HG03159 (cell line): ENCODE data around the gene FAF2.
"Not testable (repeated sequence)": the region's sequence is repeated elsewhere in the genome, so short reads cannot be mapped to it uniquely, and the experiment has no call there.

Experiments used
- ATAC-seq: cut with Tn5 transposase; IDR thresholded peaks from one replicate; pipeline ENCODE4 v1.9.1; 2021; ENCODE audit warnings: mild to moderate bottlenecking, moderate library complexity; ENCODE audit not compliant: unreplicated experiment

FAF2 gene

DNA sequence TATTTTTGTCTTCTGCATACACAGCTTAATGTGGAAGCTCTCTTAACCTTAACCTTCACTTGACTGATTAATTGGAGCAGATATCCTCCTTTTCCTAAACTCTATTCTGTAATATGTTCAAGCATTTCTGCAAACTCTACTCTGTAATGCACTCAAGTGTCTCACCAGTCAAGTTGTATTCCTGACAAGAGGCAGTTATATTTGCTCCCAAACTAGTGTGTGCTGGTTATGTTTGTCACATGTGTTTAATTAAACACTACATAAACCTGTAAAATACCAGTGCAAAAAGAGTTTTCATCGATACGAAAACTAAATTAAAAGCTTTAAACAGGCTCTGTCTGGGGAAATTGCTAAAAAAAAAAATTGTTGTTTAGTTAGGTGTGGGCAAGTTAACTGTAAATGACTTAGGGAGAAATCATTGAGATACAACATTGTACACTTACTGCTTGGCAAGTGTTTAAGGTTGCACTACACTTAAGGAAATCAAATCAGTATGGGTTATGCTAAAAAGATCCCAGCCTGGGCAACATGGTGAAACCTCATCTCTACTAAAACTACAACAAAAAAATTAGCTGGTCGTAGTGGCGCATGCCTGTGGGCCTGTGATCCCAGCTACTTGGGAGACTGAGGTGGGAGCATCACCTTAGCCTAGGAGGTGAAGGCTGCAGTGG lies 6.7 kb downstream of the FAF2 start:
- no peak for ATAC-seq

- ATAC-seq, result no peak
These were observed 10.8 kb downstream of the FAF2 start for GRCh38 chr5:176458904-176459561.

GRCh38 chr5:176461349-176461748 lies 13.2 kb downstream of the FAF2 start:
- ATAC-seq, result no peak

- ATAC-seq, result no peak
These were observed 15.1 kb downstream of the FAF2 start for GRCh38 chr5:176463113-176463764.

GRCh38 chr5:176466245-176466871 lies 18.2 kb downstream of the FAF2 start:
- no peak for ATAC-seq

DNA sequence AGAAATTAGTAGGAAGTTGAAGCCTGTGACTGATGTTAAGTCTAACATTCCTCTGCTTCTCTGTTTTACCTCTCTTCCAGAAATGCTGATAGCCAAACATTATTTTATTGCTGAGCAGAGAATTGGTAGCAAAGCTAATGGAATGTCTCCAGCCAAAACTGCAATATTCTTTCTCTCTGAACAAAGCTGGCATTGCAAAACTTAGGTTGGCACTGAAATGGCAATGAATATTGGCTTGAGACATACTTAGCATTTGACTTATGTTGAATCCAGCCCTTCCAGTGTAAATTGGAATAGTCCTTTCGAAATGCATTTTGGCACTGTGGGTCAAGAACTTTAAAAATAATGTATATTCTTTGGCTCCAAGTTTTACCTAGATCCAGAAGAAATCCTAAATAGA lies 21.1 kb downstream of the FAF2 start:
- ATAC-seq, result no peak

DNA sequence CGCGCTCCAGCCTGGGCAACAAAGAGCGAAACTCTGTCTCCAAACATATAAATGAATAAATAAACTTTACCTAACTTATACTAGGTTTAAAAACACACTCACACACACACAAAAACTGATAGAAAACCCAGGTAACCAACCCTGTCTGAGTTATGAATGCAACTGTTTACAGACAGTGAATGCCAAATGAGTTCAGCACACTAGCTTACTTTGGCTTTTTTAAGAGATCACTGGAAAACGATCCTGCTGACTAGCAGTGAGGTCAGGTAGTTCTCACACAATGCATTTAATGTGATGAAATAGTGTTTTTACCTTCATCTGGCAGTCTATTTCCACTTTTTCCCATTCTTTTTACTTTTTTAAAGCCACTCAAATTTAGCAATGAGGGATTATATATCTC lies 22.4 kb downstream of the FAF2 start:
- ATAC-seq, result no peak

GRCh38 chr5:176471098-176471497 lies 22.9 kb downstream of the FAF2 start:
- no peak for ATAC-seq

DNA sequence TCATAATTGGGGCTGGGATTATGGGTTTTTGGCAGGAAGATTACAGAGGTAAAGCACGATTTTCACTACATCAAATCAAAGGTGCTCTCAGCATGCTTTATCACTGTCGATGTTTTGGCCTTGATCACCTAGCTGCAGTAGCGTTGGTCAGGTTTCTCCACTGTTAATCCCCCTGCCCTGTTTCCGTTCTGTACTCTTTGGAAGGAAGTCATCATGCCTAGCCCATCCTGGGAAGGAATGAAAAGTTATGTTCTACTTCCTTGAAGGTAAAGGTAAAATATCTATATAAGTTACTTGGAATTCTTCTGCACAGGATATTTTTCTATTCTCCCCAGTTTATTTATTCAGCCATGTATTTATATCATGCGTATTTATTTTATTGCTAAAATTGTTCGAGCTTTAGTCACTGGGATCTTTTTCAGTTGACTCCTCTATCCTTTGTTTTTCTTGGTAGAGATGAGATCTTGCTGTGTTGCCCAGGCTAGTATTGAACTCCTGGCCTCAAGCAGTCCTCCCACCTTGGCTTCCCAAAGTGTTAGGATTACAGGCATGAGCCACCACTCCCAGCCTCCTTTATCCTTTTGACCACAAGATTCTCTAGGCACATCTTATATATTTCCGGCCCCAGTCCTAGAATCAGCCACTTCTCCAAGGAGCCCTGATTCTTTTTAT lies 25.3 kb downstream of the FAF2 start:
- ATAC-seq, result no peak

GRCh38 chr5:176474476-176474875 lies 26.3 kb downstream of the FAF2 start:
- ATAC-seq, result no peak

GRCh38 chr5:176481711-176482110 lies 33.5 kb downstream of the FAF2 start:
- ATAC-seq, result no peak

DNA sequence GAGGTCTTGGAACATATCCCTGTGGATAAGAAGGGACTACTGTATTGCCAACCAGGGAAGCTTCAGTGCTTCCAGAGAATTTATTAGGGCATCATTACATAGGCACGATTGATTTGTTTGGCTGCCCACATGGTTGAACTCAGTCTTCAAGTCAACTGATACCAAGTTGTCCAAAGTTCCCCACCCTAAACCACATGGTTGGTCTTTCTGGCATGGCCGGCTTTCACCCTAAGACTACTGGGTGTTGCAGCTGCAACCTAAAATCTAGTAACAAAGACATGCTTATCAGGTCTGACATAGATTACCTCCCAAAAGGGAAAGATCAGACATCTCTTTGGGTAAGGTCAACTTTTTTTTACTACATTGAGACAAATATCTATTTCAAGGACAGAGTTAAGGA lies 37.0 kb downstream of the FAF2 start:
- ATAC-seq, result no peak

GRCh38 chr5:176486189-176486757 lies 38.1 kb downstream of the FAF2 start:
- ATAC-seq, result no peak

- not testable (repeated sequence) for ATAC-seq
These were observed 39.0 kb downstream of the FAF2 start for GRCh38 chr5:176487160-176487559.

DNA sequence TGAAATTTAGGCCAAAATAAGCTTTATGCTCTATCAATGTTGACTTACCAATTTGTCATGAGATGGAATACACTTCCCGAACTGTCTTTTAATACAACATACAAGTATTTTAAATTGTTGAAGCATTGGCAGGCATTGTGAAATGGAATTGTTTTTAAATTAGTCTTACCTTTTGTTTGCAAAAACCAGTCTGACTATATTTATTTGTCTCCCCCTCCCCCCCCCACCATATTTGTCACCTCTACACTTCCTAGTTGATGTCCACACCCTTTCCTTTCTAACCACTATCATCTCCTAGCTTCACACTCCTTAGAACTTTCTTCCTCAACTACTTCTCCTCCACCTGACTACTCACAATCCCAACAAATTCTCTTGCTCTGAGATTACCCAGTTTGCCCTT lies 40.9 kb downstream of the FAF2 start:
- ATAC-seq, result no peak

DNA sequence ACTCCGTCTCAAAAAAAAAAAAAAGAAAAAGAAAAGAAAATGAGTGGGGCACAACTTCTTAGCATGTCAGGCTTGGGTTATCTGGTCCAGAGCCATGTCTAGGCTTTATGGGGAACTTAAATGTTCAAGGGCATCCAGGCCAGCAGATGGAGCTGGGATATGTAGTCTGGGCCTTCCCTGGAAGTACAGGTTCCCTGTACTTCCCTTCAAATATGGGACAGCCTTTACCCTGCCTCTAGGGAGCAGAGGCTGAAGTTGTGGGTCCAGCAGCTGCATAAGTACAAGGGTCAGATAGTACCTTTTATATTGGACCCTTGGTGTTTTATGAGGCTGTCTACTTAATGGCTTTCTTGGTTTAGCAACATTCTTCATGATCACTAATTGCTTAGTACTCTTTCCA lies 42.1 kb downstream of the FAF2 start:
- no peak for ATAC-seq

GRCh38 chr5:176491101-176491502 lies 42.9 kb downstream of the FAF2 start:
- no peak for ATAC-seq

DNA sequence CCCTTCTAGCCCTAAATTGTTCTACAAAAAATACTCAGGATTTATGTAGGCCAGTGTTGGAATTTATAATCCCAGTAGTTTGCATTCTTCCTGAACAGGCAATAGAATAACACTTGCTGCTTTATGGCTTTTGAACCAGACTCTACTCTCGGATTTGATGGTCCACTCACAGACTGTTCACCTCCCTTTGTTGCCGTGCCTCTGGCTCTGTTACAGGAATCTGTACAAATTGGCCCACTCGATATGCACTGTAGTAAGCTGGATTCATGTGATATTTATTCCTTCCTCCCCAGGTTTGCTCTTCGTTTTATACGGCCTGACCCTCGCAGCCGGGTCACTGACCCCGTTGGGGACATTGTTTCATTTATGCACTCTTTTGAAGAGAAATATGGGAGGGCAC lies 43.7 kb downstream of the FAF2 start:
- ATAC-seq, result no peak

- no peak for ATAC-seq
These were observed 44.2 kb downstream of the FAF2 start for GRCh38 chr5:176492431-176492830.

DNA sequence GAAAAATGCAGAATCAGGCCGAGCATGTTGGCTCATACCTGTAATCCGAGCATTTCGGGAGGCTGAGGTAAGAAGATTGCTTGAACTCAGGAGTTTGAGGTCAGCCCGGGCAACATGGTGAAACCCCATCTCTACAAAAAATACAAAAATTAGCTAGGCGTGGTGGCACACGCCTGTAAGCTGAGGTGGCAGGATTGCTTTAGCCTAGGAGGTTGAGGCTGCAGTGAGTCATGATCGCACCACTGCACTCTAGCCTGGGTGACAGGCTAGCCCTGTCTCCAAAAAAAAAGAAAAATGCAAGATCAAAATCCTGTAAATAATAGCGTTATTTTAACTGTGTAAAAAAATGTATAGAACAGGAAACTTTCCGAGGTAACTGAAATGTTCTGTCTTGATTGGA lies 49.7 kb downstream of the FAF2 start:
- ATAC-seq, result no peak

DNA sequence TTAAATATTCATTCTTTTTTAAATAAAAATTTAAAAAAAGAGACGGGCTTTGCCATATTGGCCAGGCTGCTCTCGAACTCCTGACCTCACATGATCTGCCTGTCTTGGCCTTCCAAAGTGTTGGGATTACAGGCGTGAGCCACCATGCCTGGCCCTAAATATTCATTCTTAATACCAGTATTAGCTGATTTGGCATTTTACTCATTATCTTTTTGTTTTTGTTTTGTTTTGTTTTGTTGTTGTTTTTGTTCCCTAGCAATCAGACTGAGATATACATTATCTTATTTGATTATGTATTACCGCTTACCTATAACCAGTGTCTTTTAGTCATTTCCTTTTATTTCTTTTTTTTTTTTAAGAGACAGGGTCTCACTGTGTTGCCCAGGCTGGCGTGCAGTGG lies 51.1 kb downstream of the FAF2 start:
- ATAC-seq, result no peak
